NB4 (cell line): ENCODE measurements around the gene FAM193A.

ENCODE experiments used
- CTCF ChIP-seq: IDR thresholded peaks from one replicate; pipeline ENCODE4 v1.5.1; 2012; ENCODE audit warnings: low read depth, low read length
- MAX ChIP-seq: IDR thresholded peaks from 2 replicates; pipeline ENCODE4 v1.6.1; 2011; ENCODE audit warnings: low read depth, low read length
- MYC ChIP-seq: IDR thresholded peaks from 2 replicates; pipeline ENCODE4 v1.6.1; 2011; ENCODE audit warnings: low read depth, low read length
- POLR2A ChIP-seq: IDR thresholded peaks from 2 replicates; pipeline ENCODE4 v1.6.1; 2011; ENCODE audit warnings: mild to moderate bottlenecking; ENCODE audit not compliant: insufficient read length; ENCODE audit errors: extremely low read depth

GRCh38 chr4:2487632-2488031 is 48.8 kb upstream of the FAM193A start:
- TF ChIP-seq CTCF (no peak), POLR2A (no peak), MAX (no peak), MYC (no peak)
